ENCODE measurements around the gene RBM20. TPM values are rescaled to one million over a fixed set of nuclear protein-coding genes. Genes with fewer than 3 reads are reported as not detected.
A peak's percentile ranks its signal among the peaks of the same experiment; 100 is the strongest.

Gene RBM20
- total and polyA plus RNA-seq, 2 of the 4 experiments (the other 2 are of a cell fraction), result under 0.01 to 0.15 TPM

GRCh38 chr10:110664483-110665420, 20.6 kb downstream of the RBM20 start:
- dilution Hi-C loops (cut with HindIII; ENCODE audit: low sequenced_read_pairs, unreplicated experiment) (no loop called here), intact Hi-C loops (cut with micrococcal nuclease) (no loop called here), in situ Hi-C loops (cut with MboI; ENCODE audit: low sequenced_read_pairs) (no loop called here)
- H3K14ac ChIP-seq (replicated peaks; ENCODE audit: low read depth, low read length), result no peak overlapping the region; the same call in 1 of the 2 replicates
- peak; percentile 96 for ATAC-seq (ENCODE audit: low read depth)
- ChIA-PET CTCF (interaction anchor here (0.6 to 2.0 kb wide), 4 partner anchors 8 to 1920 kb away, joined by 3 to 11 read pairs (median 6); no protein-coding TSS in a partner anchor), POLR2A (ENCODE audit: unreplicated experiment) (no interaction called here)
- H2AK5ac ChIP-seq (ENCODE audit: low read depth, low read length), result peak overlapping the region; percentile 91
- 0 out of 2 replicates have a peak overlapping the region, but pooled peaks have one; percentile 39 for H3K9ac ChIP-seq (ENCODE audit: low read depth, low read length)
- no CpG with 5 or more reads among the region's 10 CpGs for WGBS, 2 experiments (ENCODE audit: extremely low coverage in 2 of 2, insufficient read length in 1 of 2)
- H2AFZ ChIP-seq (replicated peaks; ENCODE audit: low read length, poor library complexity), result no peak overlapping the region
- no peaks in the 10 kb centered on the region; the same call in 1 of the 2 replicates for H3K9me1 ChIP-seq (ENCODE audit: insufficient read depth, low read length)
- H2BK20ac ChIP-seq (ENCODE audit: low read depth, low read length), result peak overlapping the region; percentile 90; the same call in 1 of the 2 replicates
- H3K4ac ChIP-seq (ENCODE audit: low read depth, low read length), result peak overlapping the region; percentile 88
- H3K4me1 ChIP-seq (ENCODE audit: control insufficient read depth, insufficient read depth, low read length), result peaks cover 7% of the 10 kb centered on the region
- H3K36me3 ChIP-seq (ENCODE audit: control insufficient read depth, insufficient read depth, low read length), result no peaks in the 10 kb centered on the region
- H3K56ac ChIP-seq (ENCODE audit: extremely low read depth, insufficient read depth, low read length), result peak overlapping the region; percentile 40; the same call in 1 of the 2 replicates
- no peaks in the 10 kb centered on the region for H3K9me3 ChIP-seq (ENCODE audit: control insufficient read depth, insufficient read depth, low read length)
- H3K4me3 ChIP-seq (ENCODE audit: insufficient read depth, low read depth, low read length), result no peak overlapping the region
- H3K79me1 ChIP-seq (ENCODE audit: low read depth in 1 of 2, low read length in 2 of 2), result no peaks in the 10 kb centered on the region
- no peak overlapping the region for H3K23ac ChIP-seq (ENCODE audit: low read depth, low read length)
- H4K8ac ChIP-seq (ENCODE audit: low read depth in 2 of 2, low read length in 2 of 2), result peak overlapping the region; percentile 17 to 68; a peak in 3 of 4 replicates
- peak overlapping the region; percentile 62 for H3K4me2 ChIP-seq (ENCODE audit: low read depth, low read length)
- peak overlapping the region; percentile 93 for H2BK120ac ChIP-seq (ENCODE audit: low read depth, low read length)
- no TSS peak for BruUV-seq (replicated peaks)
- peak; percentile 96 for DNase-seq
- H2BK5ac ChIP-seq (ENCODE audit: low read depth, low read length, poor library complexity, severe bottlenecking), result peak overlapping the region; percentile 83
- no peaks in the 10 kb centered on the region for H4K20me1 ChIP-seq (ENCODE audit: insufficient read depth, low read length)
- H3K27me3 ChIP-seq (ENCODE audit: control insufficient read depth, insufficient read depth, low read length), result peaks cover 7% of the 10 kb centered on the region
- no peak overlapping the region for H2AK9ac ChIP-seq (replicated peaks; ENCODE audit: low read depth, low read length, poor library complexity)
- peak overlapping the region; percentile 77; the same call in 1 of the 3 replicates for H2BK15ac ChIP-seq (ENCODE audit: low read depth, low read length)
- peak overlapping the region; percentile 83 for H3K18ac ChIP-seq (ENCODE audit: low read depth, low read length)
- peak overlapping the region; percentile 81 for H4K5ac ChIP-seq (ENCODE audit: low read depth, low read length)
- peak overlapping the region; percentile 67 for H4K91ac ChIP-seq (ENCODE audit: insufficient read depth, low read depth, low read length)
- H3K27ac ChIP-seq (ENCODE audit: insufficient read depth, low read length), result peak overlapping the region; percentile 85
- TF ChIP-seq CTCF (conservative IDR thresholded peaks at IDR 0.05; ENCODE audit: low read depth, low read length) (no peak), RCOR1 (IDR thresholded peaks at IDR 0.05; ENCODE audit: insufficient replicate concordance, low read length) (peak; percentile 60), FOS (IDR thresholded peaks at IDR 0.05; ENCODE audit: low read depth, low read length) (peak; percentile 98), SMC3 (IDR thresholded peaks at IDR 0.05; ENCODE audit: low read depth, low read length) (no peak), CEBPB (IDR thresholded peaks at IDR 0.05; ENCODE audit: low read depth, low read length) (peak; percentile 92), BHLHE40 (IDR thresholded peaks at IDR 0.05; ENCODE audit: low read depth, low read length) (peak; percentile 65; the same call in 1 of the 2 replicates), RAD21 (IDR thresholded peaks at IDR 0.05; ENCODE audit: low read length) (no peak), MXI1 (IDR thresholded peaks at IDR 0.05; ENCODE audit: borderline replicate concordance, low read depth, low read length) (0 out of 2 replicates have a peak, but pooled peaks have one; percentile 25), CHD1 (IDR thresholded peaks at IDR 0.05; ENCODE audit: low read depth, low read length) (no peak), ELK1 (IDR thresholded peaks at IDR 0.05; ENCODE audit: borderline replicate concordance, low read depth, low read length) (no peak), MAZ (IDR thresholded peaks at IDR 0.05; ENCODE audit: borderline replicate concordance, low read depth, low read length) (no peak), NFE2L2 (IDR thresholded peaks at IDR 0.05; ENCODE audit: low read depth, low read length) (peak; percentile 92), POLR2A (IDR thresholded peaks at IDR 0.05; ENCODE audit: low read depth, low read length) (no peak), MAFK (IDR thresholded peaks at IDR 0.05; ENCODE audit: low read depth, low read length) (peak; percentile 25; the same call in 1 of the 2 replicates)
